NCI-H524 treated with DMSO at 0.1 percent for 48 hours (cell line): ENCODE results near the gene RPGRIP1.
"Not testable (repeated sequence)": the region's sequence is repeated elsewhere in the genome, so short reads cannot be mapped to it uniquely, and the experiment has no call there.

ENCODE experiments used
- DNase-seq: peaks from one replicate; lab custom pipeline; 2025; lab: John Stamatoyannopoulos, UW

The RPGRIP1 gene

DNA sequence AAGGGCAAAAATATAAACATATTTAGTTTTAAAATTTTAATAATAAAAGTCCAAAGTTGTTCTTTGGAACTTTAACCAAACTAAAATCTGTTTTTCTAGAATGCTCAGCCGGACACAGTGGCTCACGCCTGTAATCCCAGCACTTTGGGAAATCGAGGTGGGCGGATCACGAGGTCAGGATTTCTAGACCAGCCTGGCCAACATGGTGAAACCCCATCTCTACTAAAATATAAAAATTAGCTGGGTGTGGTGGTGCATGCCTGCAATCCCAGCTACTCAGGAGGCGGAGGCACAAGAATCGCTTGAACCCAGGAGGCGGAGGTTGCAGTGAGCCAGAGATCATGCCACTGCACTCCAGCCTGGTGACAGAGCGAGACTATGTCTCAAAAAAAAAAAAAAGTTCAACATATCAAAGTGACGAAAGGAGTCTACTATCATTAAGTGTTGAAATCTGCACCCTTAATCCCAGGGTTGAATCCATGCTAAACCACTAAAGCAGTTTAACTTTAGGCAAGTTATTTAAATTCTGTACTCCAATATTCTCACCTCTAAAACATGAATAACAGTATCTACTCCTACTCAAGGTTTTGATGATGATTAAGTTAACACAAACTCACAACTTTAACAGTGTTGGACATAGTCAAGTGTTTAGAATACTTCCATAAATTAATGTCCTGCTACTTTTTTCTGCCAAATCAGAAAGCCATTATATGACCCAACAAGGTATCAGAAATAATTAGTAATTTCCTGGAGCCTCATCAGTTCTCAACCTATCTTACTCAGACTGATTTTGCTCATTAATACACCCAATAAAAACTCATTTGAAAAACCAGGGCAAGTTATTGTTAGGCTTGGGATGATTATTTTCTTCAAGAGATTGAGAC lies 21.6 kb upstream of the RPGRIP1 start:
- DNase-seq = no peak

- DNase-seq = no peak
Observed at GRCh38 chr14:21258889-21259787, 20.7 kb upstream of the RPGRIP1 start.

DNA sequence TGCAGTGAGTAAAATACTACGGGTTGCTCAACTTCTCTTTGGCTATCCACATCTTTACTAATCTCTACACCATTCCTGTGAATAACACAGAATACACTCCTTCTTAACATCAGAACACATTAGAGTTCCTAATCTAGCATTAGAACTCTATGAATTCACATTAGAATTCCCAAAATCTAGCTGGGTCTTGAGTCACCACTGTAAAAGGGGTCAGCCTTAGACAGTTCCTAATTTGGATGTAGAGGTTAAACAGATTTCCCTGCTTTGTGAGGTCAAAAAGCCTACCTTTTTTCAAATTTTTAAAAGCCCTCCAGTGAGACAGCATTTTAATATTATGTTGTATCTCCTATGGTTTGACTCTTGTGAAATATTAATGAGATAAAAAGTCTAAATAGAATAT lies 18.1 kb upstream of the RPGRIP1 start:
- no peak for DNase-seq

DNA sequence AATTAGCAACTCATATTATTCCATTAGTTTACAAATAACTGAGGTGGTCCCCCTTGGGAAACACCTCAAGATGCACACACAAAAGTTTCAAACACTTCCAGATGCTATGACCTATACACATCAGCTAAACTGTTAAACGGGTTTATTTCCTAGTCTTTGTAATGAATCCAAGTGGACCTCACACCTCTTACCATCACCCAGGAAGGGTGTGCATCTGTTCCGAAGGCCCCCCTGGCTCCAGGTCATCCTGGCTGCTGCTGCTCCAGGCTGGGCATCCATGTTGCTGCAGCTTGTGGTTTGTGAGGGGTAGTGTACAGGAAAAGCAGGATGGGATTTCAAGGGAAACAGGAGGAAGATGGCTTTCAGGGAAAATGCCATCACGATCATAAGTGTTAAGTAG lies 17.5 kb upstream of the RPGRIP1 start:
- DNase-seq = no peak

DNA sequence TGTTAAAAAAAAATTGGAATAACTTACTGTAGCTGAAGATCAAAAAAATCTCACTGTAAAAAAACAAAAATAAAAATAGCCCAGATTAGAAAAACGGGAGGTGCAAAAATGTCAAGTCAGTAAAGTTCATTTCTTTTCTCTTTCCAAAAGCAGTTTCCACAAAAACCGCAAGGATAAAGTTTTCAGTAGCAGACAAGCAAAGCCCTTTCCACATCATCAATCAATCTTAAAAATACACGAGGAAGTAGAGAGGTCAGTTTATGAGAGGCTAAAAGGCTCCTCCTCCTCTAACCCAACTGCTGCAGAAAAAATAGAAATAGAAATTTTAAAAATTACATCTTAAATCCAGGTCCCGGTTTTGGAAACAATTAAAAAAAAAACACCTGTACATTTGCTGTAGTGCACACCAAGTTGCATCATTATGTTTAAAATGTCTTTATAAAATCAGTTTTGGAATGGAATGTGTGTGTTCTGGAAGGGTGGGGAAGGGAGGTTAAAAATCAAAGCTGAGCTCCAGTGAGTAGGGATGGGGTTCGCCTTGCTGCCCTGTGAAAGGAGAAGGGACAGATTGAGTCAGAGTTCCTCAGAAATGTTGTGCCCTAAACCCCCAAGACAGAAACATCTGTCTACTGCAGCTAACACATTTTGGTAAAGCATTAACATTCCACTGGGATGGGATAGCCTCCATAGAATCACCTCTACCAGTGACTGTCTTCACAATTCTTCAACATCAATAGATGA lies 16.4 kb upstream of the RPGRIP1 start:
- DNase-seq = no peak

GRCh38 chr14:21264025-21264801 lies 15.7 kb upstream of the RPGRIP1 start:
- DNase-seq = no peak

DNA sequence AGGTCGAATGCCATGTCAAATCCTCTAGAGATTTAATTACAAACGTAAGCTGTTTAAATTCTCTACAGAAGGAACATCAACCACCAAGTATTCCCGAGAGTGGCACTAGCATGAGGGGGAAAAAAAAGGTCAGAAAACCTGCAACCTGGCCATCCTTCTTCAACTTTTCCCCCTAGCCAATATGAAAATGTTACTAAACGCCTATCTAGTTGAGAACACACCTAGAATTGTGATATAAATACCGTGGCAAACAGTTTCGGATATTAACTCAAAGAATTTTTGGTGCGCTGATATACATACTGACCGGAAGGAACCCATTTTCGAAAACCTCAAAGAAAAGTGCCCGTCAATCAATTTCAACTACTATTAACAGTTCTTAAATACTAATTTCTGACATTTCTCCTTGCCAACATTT lies 12.4 kb upstream of the RPGRIP1 start:
- DNase-seq = peak; percentile 41

DNA sequence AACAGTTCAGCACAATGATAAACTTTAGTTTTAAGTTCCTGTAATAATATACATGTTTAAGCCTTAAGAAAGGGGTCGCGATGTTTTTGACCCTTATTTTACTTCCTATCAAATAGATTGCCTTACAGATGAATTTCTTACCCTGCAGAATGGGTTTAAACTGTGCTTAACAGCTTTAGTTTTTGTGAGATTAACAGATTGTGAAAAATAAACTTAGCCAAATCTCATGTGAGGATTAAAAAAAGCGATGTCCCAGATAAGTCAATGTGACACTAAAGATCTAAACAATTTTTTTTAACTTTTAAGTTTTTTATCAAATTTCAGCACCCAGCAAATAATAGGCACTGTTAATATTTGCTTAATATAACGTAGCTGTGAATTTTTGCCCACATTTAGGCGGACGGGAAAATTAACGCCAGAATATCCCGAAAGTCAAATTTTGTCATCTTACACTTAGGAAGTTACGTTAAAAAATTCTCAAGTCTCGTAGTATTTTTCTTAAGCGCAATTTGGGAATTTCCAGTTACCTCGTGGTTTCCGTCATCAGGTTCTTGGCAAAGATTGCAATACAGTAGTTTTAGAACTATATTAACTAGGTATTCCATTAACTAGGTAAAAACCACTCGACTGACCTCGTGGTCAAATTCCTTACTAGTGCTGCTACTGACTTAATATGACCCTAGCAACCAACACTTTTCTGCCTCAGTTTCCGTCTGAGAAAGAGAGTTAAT lies 11.8 kb upstream of the RPGRIP1 start:
- no peak for DNase-seq

- no peak for DNase-seq
Observed at GRCh38 chr14:21268617-21269251, 11.1 kb upstream of the RPGRIP1 start.

DNA sequence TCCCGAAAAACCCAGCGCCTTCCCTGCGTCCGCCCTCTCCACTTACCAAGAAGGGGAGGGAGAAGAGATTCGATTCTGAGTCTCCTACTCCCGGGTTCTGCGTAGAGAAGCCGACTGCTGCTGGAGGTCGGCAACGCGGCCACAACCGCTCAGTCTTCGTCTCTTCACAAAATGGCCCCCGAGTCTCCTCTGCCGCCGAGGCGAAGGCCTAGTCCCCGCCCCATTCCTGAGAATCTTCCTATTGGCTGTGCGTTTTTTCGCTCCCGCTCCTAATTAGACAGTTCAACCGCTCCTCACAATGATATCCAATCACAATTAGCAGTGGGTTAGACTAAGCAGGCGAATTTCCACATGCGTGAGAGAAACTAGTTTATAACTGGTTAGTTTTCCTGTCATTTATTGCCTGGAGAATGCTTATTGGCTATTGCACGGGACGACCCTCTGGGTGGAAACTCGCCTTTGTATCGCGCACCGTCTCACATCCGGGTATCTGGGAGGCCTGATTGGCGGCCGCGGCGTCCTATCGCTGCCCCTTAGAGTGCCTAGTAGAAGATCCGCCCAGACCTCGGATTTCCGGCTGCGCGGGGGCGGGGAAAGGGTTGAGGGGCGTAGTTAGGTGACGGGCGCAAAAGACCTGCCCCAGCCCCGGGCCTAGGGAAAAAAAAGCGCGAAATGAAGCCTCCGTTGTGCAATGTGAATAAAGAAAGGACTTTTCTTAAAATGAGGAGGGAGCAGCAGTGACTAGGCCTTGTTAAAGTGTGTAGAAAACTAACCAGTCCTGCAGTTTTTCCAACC lies 10.4 kb upstream of the RPGRIP1 start, which contains the start of gene HNRNPC:
Gene HNRNPC, minus strand, starts transcription at position 191 of the 795 bp plus-strand sequence. CDS start 35,249 bp downstream, outside the sequence.
- peak; percentile 100 for DNase-seq

DNA sequence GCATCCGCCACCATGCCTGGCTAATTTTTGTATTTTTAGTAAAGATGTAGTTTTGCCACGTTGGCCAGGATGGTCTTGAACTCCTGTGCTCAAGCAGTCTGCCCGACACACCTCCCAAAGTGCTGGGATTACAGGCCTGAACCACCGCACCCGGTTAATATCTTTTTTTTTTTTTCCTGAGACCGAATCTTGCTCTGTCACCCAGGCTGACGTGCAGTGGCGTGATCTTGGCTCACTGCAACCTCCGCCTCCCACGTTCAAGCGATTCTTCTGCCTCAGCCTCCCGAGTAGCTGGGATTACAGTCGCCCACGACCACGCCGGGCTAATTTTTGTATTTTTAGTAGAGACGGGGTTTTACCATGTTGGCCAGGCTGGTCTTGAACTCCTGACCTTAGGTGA lies 7.2 kb upstream of the RPGRIP1 start:
- not testable (repeated sequence) for DNase-seq

GRCh38 chr14:21275261-21275858 lies 4.5 kb upstream of the RPGRIP1 start:
- peak; percentile 90 for DNase-seq

GRCh38 chr14:21278632-21279031 lies 1.3 kb upstream of the RPGRIP1 start:
- DNase-seq = no peak

DNA sequence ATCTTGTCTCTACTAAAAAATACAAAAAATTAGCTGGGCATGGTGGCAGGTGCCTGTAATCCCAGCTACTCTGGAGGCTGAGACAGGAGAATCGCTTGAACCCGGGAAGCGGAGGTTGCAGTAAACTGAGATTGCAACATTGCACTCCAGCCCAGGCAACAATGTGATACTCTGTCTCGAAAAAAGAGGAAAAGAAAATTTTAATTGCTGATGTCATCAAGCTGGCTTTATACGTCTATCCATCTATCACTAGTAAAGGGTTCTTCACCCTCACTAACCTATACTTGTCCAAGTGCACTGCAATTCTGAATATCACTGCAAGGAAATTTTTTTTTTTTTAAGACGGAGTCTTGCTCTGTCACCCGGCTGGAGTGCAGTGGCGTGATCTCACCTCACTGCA lies 2.0 kb downstream of the RPGRIP1 start:
- not testable (repeated sequence) for DNase-seq

GRCh38 chr14:21286516-21286915 lies 6.6 kb downstream of the RPGRIP1 start:
- DNase-seq = not testable (repeated sequence)

- no peak for DNase-seq
Observed at GRCh38 chr14:21287168-21287567, 7.3 kb downstream of the RPGRIP1 start.

DNA sequence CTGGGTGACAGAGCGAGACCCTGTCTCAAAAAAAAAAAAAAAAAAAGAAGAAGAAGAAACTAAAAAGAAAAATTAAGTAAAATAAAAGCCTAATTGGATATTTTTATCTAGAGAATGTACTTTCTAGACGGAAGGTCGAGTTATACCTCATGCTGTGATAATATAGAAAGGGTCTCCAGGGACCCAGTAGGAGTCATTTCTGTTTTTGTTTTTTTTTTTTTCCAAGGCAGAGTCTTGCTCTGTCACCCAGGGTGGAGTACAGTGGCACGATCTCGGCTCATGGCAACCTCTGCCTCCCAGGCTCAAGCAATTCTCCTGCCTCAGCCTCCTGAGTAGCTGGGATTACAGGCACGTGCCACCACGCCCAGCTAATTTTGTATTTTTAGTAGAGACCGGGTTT lies 14.1 kb downstream of the RPGRIP1 start:
- not testable (repeated sequence) for DNase-seq

DNA sequence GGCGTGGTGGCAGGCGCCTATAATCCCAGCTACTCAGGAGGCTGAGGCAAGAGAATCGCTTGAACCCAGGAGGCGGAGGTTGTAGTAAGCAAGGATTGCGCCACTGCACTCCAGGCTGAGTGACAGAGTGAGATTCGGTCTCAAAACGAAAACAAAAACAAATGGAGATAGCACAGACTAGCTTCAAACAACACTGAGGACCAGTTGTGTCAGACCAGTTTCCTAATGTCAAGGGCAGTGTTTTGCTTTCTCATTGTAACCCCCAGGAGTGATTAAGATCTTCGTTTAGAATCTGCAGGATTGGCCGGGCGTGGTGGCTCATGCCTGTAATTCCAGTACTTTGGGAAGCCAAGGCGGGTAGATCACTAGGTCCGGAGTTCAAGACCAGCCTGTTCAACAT lies 18.5 kb downstream of the RPGRIP1 start:
- DNase-seq = no peak
